Measurements from ENCODE around the gene LRP1B.
"Not testable (repeated sequence)": the region's sequence is repeated elsewhere in the genome, so short reads cannot be mapped to it uniquely, and the experiment has no call there.

LRP1B gene

DNA sequence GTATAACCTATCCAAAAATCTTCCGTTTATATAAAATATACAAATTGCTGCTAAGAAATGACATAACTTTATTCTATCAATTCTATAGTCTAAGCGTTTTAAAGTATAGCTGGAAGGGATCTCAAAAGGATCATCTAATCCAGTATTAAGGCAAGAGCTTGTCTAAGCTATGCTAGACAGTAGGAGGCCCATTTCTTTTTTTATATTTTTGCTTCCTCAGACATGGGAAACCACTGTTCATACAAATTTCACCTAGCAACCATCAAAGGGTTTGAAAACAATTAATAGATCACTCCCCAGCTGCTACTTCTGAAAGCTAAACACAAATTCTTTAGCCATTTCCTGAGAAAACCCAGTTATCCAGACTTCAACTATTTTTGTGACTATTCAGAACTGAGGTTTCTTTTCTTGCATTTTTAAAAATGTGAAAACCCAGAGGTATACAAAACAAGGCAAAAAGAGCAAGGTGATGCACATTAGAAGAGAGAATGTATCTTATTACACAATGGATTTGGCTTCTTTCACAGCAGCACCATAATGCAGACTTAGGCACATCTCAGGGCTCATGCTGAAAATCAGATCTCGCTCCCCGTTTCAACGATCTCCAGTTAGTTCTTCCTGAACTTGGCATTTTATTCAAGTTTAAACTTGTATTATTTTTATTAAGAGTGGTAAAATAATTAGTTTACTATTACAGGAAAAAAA, 274.4 kb downstream of the LRP1B start:
- no peak for DNase-seq

DNA sequence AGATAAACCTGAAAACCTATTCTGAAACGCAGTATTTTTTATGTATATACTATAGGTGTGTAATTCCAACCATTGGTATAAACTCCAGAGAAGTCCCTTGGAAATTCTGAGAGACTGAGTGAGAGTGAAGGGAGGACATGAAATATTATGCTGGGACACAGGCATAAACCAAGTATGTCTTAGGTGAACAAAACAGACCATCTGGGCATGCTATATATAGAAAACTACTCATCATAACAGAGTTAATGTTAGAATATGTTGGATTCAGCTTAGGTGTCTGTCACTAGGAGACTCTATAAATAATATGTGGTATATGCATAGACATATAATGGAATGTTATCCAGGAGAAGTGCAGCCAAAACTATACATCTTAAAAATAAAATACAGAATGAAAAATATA, 282.6 kb downstream of the LRP1B start:
- DNase-seq, result no peak

GRCh38 chr2:141844231-141844630, 286.6 kb downstream of the LRP1B start:
- no peak for DNase-seq

- no peak for DNase-seq
Observed at GRCh38 chr2:141835103-141835502, 295.7 kb downstream of the LRP1B start.

- no peak for DNase-seq
Observed at GRCh38 chr2:141828761-141829160, 302.1 kb downstream of the LRP1B start.

- DNase-seq, result no peak
Observed at GRCh38 chr2:141824790-141825189, 306.0 kb downstream of the LRP1B start.

DNA sequence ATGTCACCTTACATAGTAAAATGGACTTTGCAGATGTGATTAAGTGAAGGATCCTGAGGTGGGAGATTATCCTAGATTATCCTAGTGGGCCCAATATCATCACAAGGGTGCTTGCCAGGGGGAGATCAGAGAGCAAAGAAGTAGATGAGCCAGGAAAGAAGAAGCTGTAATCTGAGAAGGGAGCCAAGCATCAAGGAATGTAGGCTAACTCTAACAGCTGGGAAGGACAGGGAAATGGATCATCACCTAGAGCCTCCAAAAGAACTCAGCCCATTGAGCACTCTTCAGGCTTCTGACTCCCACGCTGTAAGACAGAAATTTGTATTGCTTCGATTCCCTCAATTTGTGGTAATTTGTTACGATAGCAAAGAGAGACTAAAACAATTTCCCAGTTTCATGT, 309.9 kb downstream of the LRP1B start:
- DNase-seq, result no peak

DNA sequence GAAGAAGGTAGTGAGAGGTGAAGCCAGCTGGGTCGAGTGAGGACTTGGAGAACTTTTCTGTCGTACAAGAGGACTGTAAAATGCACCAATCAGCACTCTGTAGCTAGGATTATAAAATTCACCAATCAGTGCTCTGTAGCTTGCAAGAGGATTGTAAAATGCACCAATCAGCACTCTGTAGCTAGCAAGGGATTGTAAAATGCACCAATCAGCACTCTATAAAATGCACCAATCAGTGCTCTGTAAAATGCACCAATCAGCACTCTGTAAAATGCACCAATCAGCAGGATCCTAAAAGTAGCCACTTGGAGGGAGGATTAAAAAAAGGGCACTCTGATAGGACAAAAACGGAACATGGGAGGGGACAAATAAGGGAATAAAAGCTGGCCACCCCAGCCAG, 315.5 kb downstream of the LRP1B start:
- DNase-seq, result not testable (repeated sequence)

- DNase-seq, result no peak
Observed at GRCh38 chr2:141814150-141814549, 316.7 kb downstream of the LRP1B start.

GRCh38 chr2:141810148-141810547, 320.7 kb downstream of the LRP1B start:
- DNase-seq, result no peak

GRCh38 chr2:141806090-141806489, 324.7 kb downstream of the LRP1B start:
- DNase-seq, result no peak

DNA sequence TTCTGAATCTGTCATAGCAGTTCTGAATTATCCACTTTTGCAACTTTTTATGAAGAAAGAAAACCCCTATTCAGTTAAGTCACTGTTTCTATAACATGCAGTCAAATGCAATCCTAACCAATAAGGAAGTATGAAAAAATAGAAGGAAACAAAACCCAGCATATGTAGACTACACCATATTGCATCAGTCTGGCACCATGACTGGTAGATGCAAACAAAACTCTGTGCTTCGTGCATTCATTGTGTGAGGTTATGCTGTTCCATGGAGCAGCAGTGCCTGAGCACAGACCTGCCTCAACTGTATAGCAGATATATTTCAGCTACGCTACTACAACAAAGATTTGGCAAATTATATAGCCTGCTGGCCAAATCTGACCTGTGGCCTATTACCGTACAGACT, 325.5 kb downstream of the LRP1B start:
- no peak for DNase-seq

GRCh38 chr2:141796449-141796848, 334.4 kb downstream of the LRP1B start:
- no peak for DNase-seq

GRCh38 chr2:141791521-141791920, 339.3 kb downstream of the LRP1B start:
- DNase-seq, result no peak

DNA sequence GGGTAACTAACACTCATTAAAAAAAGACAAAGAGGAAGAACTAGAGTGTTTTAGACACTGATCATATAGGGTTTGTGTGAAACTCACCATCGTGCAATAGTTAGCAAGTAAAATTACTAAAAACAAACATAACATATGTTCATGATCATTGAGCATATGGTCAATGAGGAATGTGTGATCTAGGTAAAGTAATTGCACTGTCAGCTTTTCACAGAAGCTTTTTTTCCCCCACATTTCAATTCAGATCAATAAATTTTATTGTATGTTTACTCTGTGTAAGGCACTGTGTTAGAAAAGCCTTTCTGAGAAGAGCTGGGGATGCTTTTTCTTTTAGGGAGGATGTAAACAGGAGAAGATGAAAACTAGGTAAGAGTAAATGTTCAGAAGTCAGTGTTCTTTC, 348.2 kb downstream of the LRP1B start:
- DNase-seq, result no peak

DNA sequence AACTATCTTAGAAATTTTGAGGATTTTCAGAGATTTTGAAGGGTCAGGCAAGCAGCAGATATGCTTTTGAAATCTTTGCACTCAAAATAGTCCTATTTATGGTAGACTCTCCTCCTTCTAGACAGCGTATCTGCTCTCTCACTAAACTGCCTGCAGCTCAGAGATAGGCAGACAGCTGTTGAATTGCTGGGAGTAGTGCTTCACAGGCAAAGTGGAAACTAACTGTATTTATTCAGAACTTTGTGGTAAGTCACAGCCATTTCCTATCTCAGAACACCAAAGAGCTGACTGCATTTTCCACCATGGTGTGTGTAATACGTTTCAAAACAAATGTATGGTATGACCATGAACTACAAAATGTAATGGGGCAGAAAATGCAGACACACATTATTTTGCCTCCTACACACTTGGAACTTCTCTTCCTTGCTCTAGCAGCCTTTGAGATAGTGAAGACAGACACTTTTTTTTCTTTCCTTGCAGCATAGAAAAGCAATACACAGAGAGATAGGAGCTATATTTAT, 352.4 kb downstream of the LRP1B start:
- DNase-seq, result no peak

DNA sequence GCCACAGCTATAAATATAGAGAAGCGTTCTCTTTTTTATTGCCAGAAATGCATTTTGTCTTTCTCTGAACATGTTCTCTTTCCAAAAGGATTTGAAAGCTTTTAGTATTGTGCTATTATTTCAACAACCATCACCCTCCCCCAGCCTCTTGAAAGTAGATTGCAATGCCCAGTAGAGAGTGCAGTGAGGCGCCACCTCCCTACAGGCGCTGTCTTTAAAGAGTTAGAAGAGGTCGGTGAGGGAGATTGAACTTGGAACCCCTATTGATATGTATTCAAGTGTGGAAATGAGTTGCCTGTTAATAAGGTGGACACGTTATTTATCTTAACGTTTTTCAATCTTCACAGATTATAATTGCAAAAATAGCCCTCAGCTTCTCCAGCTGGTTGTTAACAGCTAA, 360.3 kb downstream of the LRP1B start:
- DNase-seq, result no peak

DNA sequence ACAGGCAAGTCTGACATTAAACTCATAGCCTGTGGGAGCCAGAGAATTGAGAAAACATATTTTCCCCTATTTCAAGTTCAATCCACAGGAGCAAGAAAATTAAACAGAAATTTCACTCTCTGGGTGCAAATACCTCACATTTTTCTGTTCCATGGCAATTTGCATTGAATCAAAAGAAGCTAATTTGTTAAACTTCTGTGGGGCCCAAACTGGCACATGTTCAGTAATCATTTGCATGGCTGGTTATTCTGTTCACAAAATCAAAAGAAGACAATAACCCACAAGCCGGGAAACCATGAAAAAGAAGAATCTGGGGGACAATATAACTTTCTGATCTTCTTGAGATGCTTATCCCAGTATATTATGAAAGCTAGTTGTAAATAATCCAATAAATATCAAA, 363.1 kb downstream of the LRP1B start:
- DNase-seq, result peak; percentile 25

- no peak for DNase-seq
Observed at GRCh38 chr2:141767051-141767450, 363.8 kb downstream of the LRP1B start.

- no peak for DNase-seq
Observed at GRCh38 chr2:141766225-141766624, 364.6 kb downstream of the LRP1B start.

GRCh38 chr2:141748616-141749015, 382.2 kb downstream of the LRP1B start:
- no peak for DNase-seq

- DNase-seq, result no peak
Observed at GRCh38 chr2:141741652-141742051, 389.2 kb downstream of the LRP1B start.

DNA sequence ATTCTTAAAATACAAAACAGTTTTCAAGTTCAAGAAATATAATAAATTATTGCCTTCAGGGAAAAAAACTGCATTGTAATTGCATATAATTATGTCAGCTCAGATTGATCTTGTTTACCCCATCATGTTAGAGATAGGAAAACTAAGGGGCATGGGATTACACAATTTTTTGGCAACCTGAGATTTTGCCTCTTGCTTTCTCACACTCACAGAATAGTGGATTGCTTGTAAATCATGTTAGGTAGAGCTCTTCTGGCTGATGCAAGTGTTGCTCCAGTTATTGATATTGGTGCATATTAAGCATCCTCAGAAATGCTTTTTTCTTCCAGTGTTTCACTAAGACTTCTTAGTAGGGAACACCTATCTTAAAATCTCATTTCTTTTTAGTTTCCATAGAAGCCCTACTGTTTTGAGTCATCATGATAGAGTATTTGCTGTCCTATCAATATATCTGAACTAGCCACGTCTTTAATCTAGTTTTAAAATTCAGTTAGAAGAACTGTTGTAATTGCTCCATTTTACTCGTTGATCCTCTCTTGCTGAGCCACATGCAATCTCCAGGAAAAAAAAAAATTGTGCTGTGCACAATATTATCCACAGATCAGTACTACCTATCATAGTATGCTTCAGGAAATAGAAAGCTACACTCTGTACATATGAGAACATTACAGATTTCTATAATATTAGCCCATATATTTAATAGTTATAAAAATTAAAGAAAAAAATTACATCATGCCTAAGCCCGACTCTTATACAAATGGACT, 393.1 kb downstream of the LRP1B start:
- no peak for DNase-seq

- no peak for DNase-seq
Observed at GRCh38 chr2:141736466-141736865, 394.4 kb downstream of the LRP1B start.

Measured in NCI-H1048 (cell line).